Measurements from ENCODE around the gene KRTAP9-1.
"Not testable (repeated sequence)": the region's sequence is repeated elsewhere in the genome, so short reads cannot be mapped to it uniquely, and the experiment has no call there.

KRTAP9-1 gene

GRCh38 chr17:41189837-41190318, at the start of gene KRTAP9-1:
TSS of gene KRTAP9-1 (plus strand) at chr17:41189887. CDS start at chr17:41189887, 0 bp downstream.
- DNase-seq: not testable (repeated sequence)

- DNase-seq: peak; percentile 96
Observed at GRCh38 chr17:41140360-41141131, 49.1 kb upstream of the KRTAP9-1 start, which contains the start of gene KRTAP4-6. TSS of gene KRTAP4-6 (minus strand) at chr17:41140544. CDS start at chr17:41140487, 57 bp downstream.

GRCh38 chr17:41141361-41141760, 48.3 kb upstream of the KRTAP9-1 start:
- no peak for DNase-seq

GRCh38 chr17:41144846-41145245, 44.8 kb upstream of the KRTAP9-1 start:
- DNase-seq: no peak

GRCh38 chr17:41145261-41145660, 44.4 kb upstream of the KRTAP9-1 start:
- DNase-seq: no peak

- DNase-seq: no peak
Observed at GRCh38 chr17:41147531-41148204, 42.0 kb upstream of the KRTAP9-1 start.

GRCh38 chr17:41148971-41149651, 40.6 kb upstream of the KRTAP9-1 start:
- DNase-seq: not testable (repeated sequence)

GRCh38 chr17:41149652-41149985, 40.1 kb upstream of the KRTAP9-1 start, which contains the start of gene KRTAP4-5:
TSS of gene KRTAP4-5 (minus strand) at chr17:41149825. CDS start at chr17:41149767, 58 bp downstream.
- DNase-seq: no peak

- DNase-seq: no peak
Observed at GRCh38 chr17:41150026-41150425, 39.7 kb upstream of the KRTAP9-1 start.

GRCh38 chr17:41151525-41151924, 38.2 kb upstream of the KRTAP9-1 start:
- no peak for DNase-seq

GRCh38 chr17:41153856-41154255, 35.8 kb upstream of the KRTAP9-1 start:
- no peak for DNase-seq

GRCh38 chr17:41160190-41160589, 29.5 kb upstream of the KRTAP9-1 start:
- not testable (repeated sequence) for DNase-seq

- DNase-seq: no peak
Observed at GRCh38 chr17:41160648-41161047, 29.0 kb upstream of the KRTAP9-1 start, which contains the start of gene KRTAP4-4. TSS of gene KRTAP4-4 (minus strand) at chr17:41160748. CDS start at chr17:41160691, 57 bp downstream.

- DNase-seq: no peak
Observed at GRCh38 chr17:41163828-41164227, 25.9 kb upstream of the KRTAP9-1 start.

- DNase-seq: no peak
Observed at GRCh38 chr17:41167561-41167960, 22.1 kb upstream of the KRTAP9-1 start.

GRCh38 chr17:41168121-41168520, 21.6 kb upstream of the KRTAP9-1 start, which contains the start of gene KRTAP4-3:
TSS of gene KRTAP4-3 (minus strand) at chr17:41168221. CDS start at chr17:41168172, 49 bp downstream.
- no peak for DNase-seq

GRCh38 chr17:41171886-41172285, 17.8 kb upstream of the KRTAP9-1 start:
- DNase-seq: peak; percentile 46

- DNase-seq: no peak
Observed at GRCh38 chr17:41176744-41177387, 12.8 kb upstream of the KRTAP9-1 start.

GRCh38 chr17:41177727-41178271, 11.9 kb upstream of the KRTAP9-1 start, which contains the start of gene KRTAP4-2:
TSS of gene KRTAP4-2 (minus strand) at chr17:41178221. CDS start at chr17:41178164, 57 bp downstream.
- DNase-seq: no peak

GRCh38 chr17:41178341-41178740, 11.3 kb upstream of the KRTAP9-1 start:
- peak; percentile 22 for DNase-seq

GRCh38 chr17:41178843-41179616, 10.7 kb upstream of the KRTAP9-1 start:
- DNase-seq: peak; percentile 25

All from fibroblast of upper back skin (primary cell).